ENCODE results near the gene ZNF775.

ZNF775 gene

GRCh38 chr7:150421831-150422230 lies 42.7 kb downstream of the ZNF775 start:
- H3K27ac Mint-ChIP-seq, result no peak overlapping the region
- no peak overlapping the region for H3K4me3 Mint-ChIP-seq
- no peaks in the 10 kb centered on the region for H3K9me3 Mint-ChIP-seq
- intact Hi-C loops (cut with micrococcal nuclease), result loop anchor here (1.0 to 2.0 kb wide), 2 partner anchors 66 to 137 kb away; no protein-coding TSS in a partner anchor
- H3K27me3 Mint-ChIP-seq, result peaks cover 25% of the 10 kb centered on the region
- H3K4me1 Mint-ChIP-seq (ENCODE audit: low read depth), result peaks cover 7% of the 10 kb centered on the region
- H3K36me3 Mint-ChIP-seq (ENCODE audit: low read depth), result no peaks in the 10 kb centered on the region

- Mint-ChIP-seq H3K36me3 (ENCODE audit: low read depth) (no peaks in the 10 kb centered on the region), H3K9me3 (no peaks in the 10 kb centered on the region), H3K4me1 (ENCODE audit: low read depth) (peaks cover 25% of the 10 kb centered on the region), H3K27me3 (peaks cover 54% of the 10 kb centered on the region), H3K4me3 (no peak overlapping the region), H3K27ac (no peak overlapping the region)
- intact Hi-C loops (cut with micrococcal nuclease), result no loop called here
These were observed 46.5 kb downstream of the ZNF775 start for GRCh38 chr7:150425670-150426069.

- H3K4me3 Mint-ChIP-seq, result no peak overlapping the region
- H3K4me1 Mint-ChIP-seq (ENCODE audit: low read depth), result peaks cover 39% of the 10 kb centered on the region
- intact Hi-C loops (cut with micrococcal nuclease), result no loop called here
- H3K27ac Mint-ChIP-seq, result no peak overlapping the region
- H3K9me3 Mint-ChIP-seq, result no peaks in the 10 kb centered on the region
- H3K27me3 Mint-ChIP-seq, result peaks cover 70% of the 10 kb centered on the region
- no peaks in the 10 kb centered on the region for H3K36me3 Mint-ChIP-seq (ENCODE audit: low read depth)
These were observed 49.7 kb downstream of the ZNF775 start for GRCh38 chr7:150428671-150429451.

- intact Hi-C loops (cut with micrococcal nuclease), result no loop called here
- no peak overlapping the region for H3K4me3 Mint-ChIP-seq
- peaks cover 47% of the 10 kb centered on the region for H3K4me1 Mint-ChIP-seq (ENCODE audit: low read depth)
These were observed 50.6 kb downstream of the ZNF775 start for GRCh38 chr7:150429699-150430098.

GRCh38 chr7:150430465-150431085 lies 51.4 kb downstream of the ZNF775 start:
- Mint-ChIP-seq H3K27me3 (peaks cover 74% of the 10 kb centered on the region), H3K4me1 (ENCODE audit: low read depth) (peaks cover 56% of the 10 kb centered on the region), H3K4me3 (no peak overlapping the region), H3K9me3 (no peaks in the 10 kb centered on the region), H3K27ac (no peak overlapping the region), H3K36me3 (ENCODE audit: low read depth) (no peaks in the 10 kb centered on the region)
- intact Hi-C loops (cut with micrococcal nuclease), result no loop called here

More at GRCh38 chr7:150429699-150430098, 50.6 kb downstream of the ZNF775 start:
- H3K27me3 Mint-ChIP-seq, result peaks cover 74% of the 10 kb centered on the region
- no peak overlapping the region for H3K27ac Mint-ChIP-seq
- H3K9me3 Mint-ChIP-seq, result no peaks in the 10 kb centered on the region
- no peaks in the 10 kb centered on the region for H3K36me3 Mint-ChIP-seq (ENCODE audit: low read depth)

- H3K9me3 Mint-ChIP-seq, result no peaks in the 10 kb centered on the region
- no peaks in the 10 kb centered on the region for H3K36me3 Mint-ChIP-seq (ENCODE audit: low read depth)
- peaks cover 74% of the 10 kb centered on the region for H3K27me3 Mint-ChIP-seq
- H3K4me3 Mint-ChIP-seq, result no peak overlapping the region
- peaks cover 65% of the 10 kb centered on the region for H3K4me1 Mint-ChIP-seq (ENCODE audit: low read depth)
- intact Hi-C loops (cut with micrococcal nuclease), result no loop called here
- peak overlapping the region; percentile 5 for H3K27ac Mint-ChIP-seq
These were observed 52.9 kb downstream of the ZNF775 start for GRCh38 chr7:150431839-150432658.

- no peaks in the 10 kb centered on the region for H3K9me3 Mint-ChIP-seq
- intact Hi-C loops (cut with micrococcal nuclease), result no loop called here
- H3K27me3 Mint-ChIP-seq, result peaks cover 71% of the 10 kb centered on the region
- no peaks in the 10 kb centered on the region for H3K36me3 Mint-ChIP-seq (ENCODE audit: low read depth)
- H3K27ac Mint-ChIP-seq, result peak overlapping the region; percentile 43
- H3K4me3 Mint-ChIP-seq, result peak overlapping the region; percentile 15
- peaks cover 60% of the 10 kb centered on the region for H3K4me1 Mint-ChIP-seq (ENCODE audit: low read depth)
These were observed 54.1 kb downstream of the ZNF775 start for GRCh38 chr7:150432915-150433892.

- no peaks in the 10 kb centered on the region for H3K36me3 Mint-ChIP-seq (ENCODE audit: low read depth)
- intact Hi-C loops (cut with micrococcal nuclease), result loop anchor here (2.0 kb wide), 1 partner anchor 67 kb away; no protein-coding TSS in a partner anchor
- H3K4me1 Mint-ChIP-seq (ENCODE audit: low read depth), result peaks cover 50% of the 10 kb centered on the region
- no peaks in the 10 kb centered on the region for H3K9me3 Mint-ChIP-seq
- no peak overlapping the region for H3K27ac Mint-ChIP-seq
- H3K27me3 Mint-ChIP-seq, result peaks cover 67% of the 10 kb centered on the region
- H3K4me3 Mint-ChIP-seq, result peak overlapping the region; percentile 23
These were observed 55.1 kb downstream of the ZNF775 start for GRCh38 chr7:150434240-150434639.

GRCh38 chr7:150435047-150435389 lies 55.9 kb downstream of the ZNF775 start:
- H3K27ac Mint-ChIP-seq, result peak overlapping the region; percentile 84
- no peak overlapping the region for H3K4me3 Mint-ChIP-seq
- intact Hi-C loops (cut with micrococcal nuclease), result loop anchor here (2.0 kb wide), 1 partner anchor 68 kb away; no protein-coding TSS in a partner anchor
- peaks cover 55% of the 10 kb centered on the region for H3K4me1 Mint-ChIP-seq (ENCODE audit: low read depth)
- H3K27me3 Mint-ChIP-seq, result peaks cover 63% of the 10 kb centered on the region
- no peaks in the 10 kb centered on the region for H3K36me3 Mint-ChIP-seq (ENCODE audit: low read depth)
- H3K9me3 Mint-ChIP-seq, result no peaks in the 10 kb centered on the region

GRCh38 chr7:150435390-150436073 lies 56.4 kb downstream of the ZNF775 start:
- peak overlapping the region; percentile 84 for H3K27ac Mint-ChIP-seq

GRCh38 chr7:150439967-150440366 lies 60.8 kb downstream of the ZNF775 start:
- intact Hi-C loops (cut with micrococcal nuclease), result no loop called here
- Mint-ChIP-seq H3K4me3 (no peak overlapping the region), H3K9me3 (peaks cover 15% of the 10 kb centered on the region), H3K4me1 (ENCODE audit: low read depth) (peaks cover 45% of the 10 kb centered on the region), H3K36me3 (ENCODE audit: low read depth) (peaks cover 5% of the 10 kb centered on the region), H3K27me3 (peaks cover 57% of the 10 kb centered on the region), H3K27ac (no peak overlapping the region)

More at GRCh38 chr7:150435390-150436073, 56.4 kb downstream of the ZNF775 start:
- Mint-ChIP-seq H3K4me3 (no peak overlapping the region), H3K27me3 (peaks cover 60% of the 10 kb centered on the region), H3K9me3 (no peaks in the 10 kb centered on the region), H3K4me1 (ENCODE audit: low read depth) (peaks cover 57% of the 10 kb centered on the region), H3K36me3 (ENCODE audit: low read depth) (no peaks in the 10 kb centered on the region)
- intact Hi-C loops (cut with micrococcal nuclease), result loop anchor here (2.0 kb wide), 1 partner anchor 69 kb away; no protein-coding TSS in a partner anchor

- H3K27me3 Mint-ChIP-seq, result peaks cover 56% of the 10 kb centered on the region
- intact Hi-C loops (cut with micrococcal nuclease), result no loop called here
- H3K36me3 Mint-ChIP-seq (ENCODE audit: low read depth), result peaks cover 5% of the 10 kb centered on the region
- peaks cover 29% of the 10 kb centered on the region for H3K4me1 Mint-ChIP-seq (ENCODE audit: low read depth)
- no peak overlapping the region for H3K4me3 Mint-ChIP-seq
- H3K9me3 Mint-ChIP-seq, result peaks cover 15% of the 10 kb centered on the region
- no peak overlapping the region for H3K27ac Mint-ChIP-seq
These were observed 62.4 kb downstream of the ZNF775 start for GRCh38 chr7:150441524-150441923.
